Neural progenitor cell (in vitro differentiated cells): Measurements from ENCODE around the gene NUDT4.

ENCODE experiments used
- CTCF ChIP-seq: fragments of 200-600 bp; sonication (generic); IDR thresholded peaks from 2 replicates; pipeline ENCODE4 v1.5.1; 2017; ENCODE audit warnings: antibody characterized with exemption, mild to moderate bottlenecking
- EZH2 ChIP-seq: fragments of 200-600 bp; sonication (generic); IDR thresholded peaks from 2 replicates; pipeline ENCODE4 v1.6.1; 2017; ENCODE audit warnings: antibody characterized with exemption, mild to moderate bottlenecking, moderate library complexity
- EZH2phosphoT487 ChIP-seq: fragments of 200-600 bp; sonication (generic); IDR thresholded peaks from 2 replicates; pipeline ENCODE4 v1.6.1; 2017; ENCODE audit warnings: antibody characterized with exemption

- TF ChIP-seq CTCF (no peak), EZH2 (no peak), EZH2phosphoT487 (no peak)
These were observed 2.2 kb downstream of the NUDT4 start for GRCh38 chr12:93379981-93380361.
